SH-SY5Y (cell line): ENCODE data around the gene RPL15.

ENCODE experiments used
- GATA2 ChIP-seq: IDR thresholded peaks from 2 replicates; pipeline ENCODE4 v1.6.1; 2011; ENCODE audit warnings: mild to moderate bottlenecking, low read depth, low read length
- GATA3 ChIP-seq: IDR thresholded peaks from 2 replicates; pipeline ENCODE4 v1.6.1; 2011; ENCODE audit warnings: low read depth, mild to moderate bottlenecking, low read length, moderate library complexity

Gene RPL15

GRCh38 chr3:23916886-23917678 is at the start of gene RPL15, which contains the start of gene NKIRAS1:
Gene RPL15, plus strand, starts transcription at chr3:23917132. Its CDS starts 728 bp downstream, at chr3:23917860.
Gene NKIRAS1, minus strand, starts transcription at chr3:23916990. Its CDS starts 6,086 bp downstream, at chr3:23910904.
- TF ChIP-seq GATA2 (no peak), GATA3 (no peak)

GRCh38 chr3:23867400-23867799 is 49.5 kb upstream of the RPL15 start:
- TF ChIP-seq GATA3 (no peak), GATA2 (no peak)

- TF ChIP-seq GATA3: no peak
- no peak for TF ChIP-seq GATA2
Measured at GRCh38 chr3:23867838-23868237, 49.1 kb upstream of the RPL15 start.

GRCh38 chr3:23869977-23870662 is 46.8 kb upstream of the RPL15 start:
- TF ChIP-seq GATA2: no peak
- TF ChIP-seq GATA3: no peak

- no peak for TF ChIP-seq GATA2
- no peak for TF ChIP-seq GATA3
Measured at GRCh38 chr3:23872330-23872729, 44.6 kb upstream of the RPL15 start.

DNA sequence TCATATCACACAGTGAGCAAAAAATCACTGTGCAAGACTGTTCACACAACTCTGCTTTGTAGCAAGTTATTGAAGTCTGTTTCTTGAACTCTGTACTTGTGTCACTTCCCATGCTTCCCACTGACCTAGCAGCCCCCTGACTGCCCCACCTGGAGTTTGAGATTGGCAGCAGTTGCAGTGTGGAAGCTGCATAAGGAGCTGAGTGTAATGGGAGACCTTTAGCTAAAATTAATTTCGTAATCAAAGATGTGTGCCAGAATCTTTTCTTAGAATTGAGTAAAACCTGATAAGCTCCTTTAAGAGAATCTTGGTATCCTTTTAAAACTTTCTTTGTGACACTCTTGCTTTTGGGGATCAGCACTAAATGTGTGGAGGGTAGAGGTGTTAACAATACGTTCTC is 43.0 kb upstream of the RPL15 start:
- no peak for TF ChIP-seq GATA3
- TF ChIP-seq GATA2: no peak

GRCh38 chr3:23874359-23875112 is 42.4 kb upstream of the RPL15 start:
- TF ChIP-seq GATA2 (no peak), GATA3 (no peak)

GRCh38 chr3:23875113-23875725 is 41.7 kb upstream of the RPL15 start:
- TF ChIP-seq GATA3 (no peak), GATA2 (no peak)

GRCh38 chr3:23876923-23877322 is 40.0 kb upstream of the RPL15 start:
- TF ChIP-seq GATA3 (no peak), GATA2 (no peak)

DNA sequence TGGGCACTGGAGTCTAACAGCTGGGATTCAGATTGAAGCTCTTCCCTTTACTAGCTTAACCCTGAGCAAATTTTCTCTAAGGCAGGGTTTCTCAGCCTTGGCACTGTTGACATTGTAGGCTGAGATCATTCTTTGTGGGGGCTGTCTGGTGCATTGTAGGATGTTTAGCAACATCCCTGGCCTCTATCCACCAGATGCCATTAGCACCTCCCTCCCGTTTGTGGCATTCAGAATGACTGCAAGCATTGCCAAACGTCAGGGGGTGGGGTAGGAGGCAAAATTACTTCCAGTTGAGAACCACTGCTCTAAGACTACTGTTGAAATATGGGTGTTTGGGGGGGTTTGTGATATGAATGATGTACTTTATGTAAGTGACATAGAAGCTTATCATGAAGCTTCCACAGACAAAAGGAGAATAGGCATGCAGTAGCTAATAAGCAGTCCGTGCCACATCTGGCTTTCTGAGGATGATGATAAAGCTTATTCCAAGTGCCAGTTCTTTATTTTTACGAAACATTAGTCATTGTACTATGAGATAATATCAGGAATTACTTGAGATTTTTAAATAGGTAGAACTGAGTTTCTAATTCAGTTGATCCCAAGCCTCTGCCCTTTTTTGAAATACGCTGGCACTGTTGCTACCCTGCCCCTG is 39.5 kb upstream of the RPL15 start:
- TF ChIP-seq GATA2: no peak
- TF ChIP-seq GATA3: no peak

GRCh38 chr3:23879485-23879884 is 37.4 kb upstream of the RPL15 start:
- TF ChIP-seq GATA2: peak; percentile 41; the same call in 1 of the 2 replicates
- no peak for TF ChIP-seq GATA3

- TF ChIP-seq GATA3 (no peak), GATA2 (no peak)
Measured at GRCh38 chr3:23880703-23881339, 36.1 kb upstream of the RPL15 start.

DNA sequence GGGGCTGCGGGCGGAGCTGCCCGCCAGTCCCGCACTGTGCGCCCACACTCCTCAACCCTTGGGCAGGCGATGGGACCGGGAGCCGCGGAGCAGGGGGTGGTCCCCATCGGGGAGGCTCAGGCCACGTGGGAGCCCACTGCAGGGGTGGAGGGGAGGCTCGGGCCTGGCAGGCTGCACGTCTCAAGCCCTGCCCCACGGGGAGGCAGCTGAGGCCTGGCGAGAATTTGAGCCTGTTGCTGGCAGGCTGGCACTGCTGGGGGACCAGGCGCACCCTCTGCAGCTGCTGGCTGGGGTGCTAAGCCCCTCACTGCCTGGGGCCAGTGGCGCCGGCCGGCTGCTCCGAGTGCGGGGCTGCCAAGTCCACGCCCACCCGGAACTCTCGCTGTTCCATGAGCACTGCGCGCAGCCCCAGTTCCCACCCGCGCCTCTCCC is 34.4 kb upstream of the RPL15 start:
- TF ChIP-seq GATA2 (no peak), GATA3 (no peak)

DNA sequence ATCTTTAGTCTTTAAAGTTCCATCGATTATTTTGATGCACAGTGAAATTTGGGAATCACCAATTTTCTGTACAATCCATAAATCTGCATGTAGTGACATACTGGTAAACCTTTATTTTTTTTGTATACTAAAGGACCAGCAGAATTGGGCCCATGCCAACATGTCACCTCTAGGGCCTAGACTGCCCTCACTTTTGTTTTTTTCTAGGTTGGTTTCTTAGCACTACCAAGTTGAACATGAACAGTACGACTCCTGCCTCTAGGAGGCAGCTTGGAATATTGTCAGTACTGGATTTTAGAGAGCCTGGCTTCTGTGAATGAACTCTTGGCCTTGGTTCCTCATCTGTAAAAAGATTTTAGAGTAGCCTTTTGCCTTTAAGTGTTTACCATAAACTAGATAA is 32.5 kb upstream of the RPL15 start:
- TF ChIP-seq GATA3 (no peak), GATA2 (no peak)
